Suppressor macrophage (primary cell): ENCODE data around the gene ZSWIM5.
"Not testable (repeated sequence)": the region's sequence is repeated elsewhere in the genome, so short reads cannot be mapped to it uniquely, and the experiment has no call there.

Source experiments
- DNase-seq, 4 experiments: peaks; one replicate each; pipeline ENCODE4 v3.0.0-alpha.2; 2020 to 2022

ZSWIM5 gene

GRCh38 chr1:45084562-45084961 lies 121.8 kb downstream of the ZSWIM5 start:
- DNase-seq: peak in 2 of 4 experiments; percentile 5 to 7

GRCh38 chr1:45079533-45079932 lies 126.9 kb downstream of the ZSWIM5 start:
- DNase-seq: no peak

- not testable (repeated sequence) for DNase-seq
These were observed 129.4 kb downstream of the ZSWIM5 start for GRCh38 chr1:45076959-45077358.

GRCh38 chr1:45071567-45071966 lies 134.8 kb downstream of the ZSWIM5 start:
- no peak for DNase-seq

GRCh38 chr1:45067806-45068205 lies 138.6 kb downstream of the ZSWIM5 start:
- no peak for DNase-seq

- no peak for DNase-seq
These were observed 141.3 kb downstream of the ZSWIM5 start for GRCh38 chr1:45065083-45065482.

- DNase-seq: not testable (repeated sequence)
These were observed 143.9 kb downstream of the ZSWIM5 start for GRCh38 chr1:45062463-45062862.

GRCh38 chr1:45059829-45060228 lies 146.6 kb downstream of the ZSWIM5 start:
- DNase-seq: no peak

- DNase-seq: no peak
These were observed 148.9 kb downstream of the ZSWIM5 start for GRCh38 chr1:45057542-45057941.

- no peak for DNase-seq
These were observed 155.2 kb downstream of the ZSWIM5 start for GRCh38 chr1:45051005-45051772.

- no peak for DNase-seq
These were observed 159.4 kb downstream of the ZSWIM5 start for GRCh38 chr1:45047032-45047431.

- no peak for DNase-seq
These were observed 161.5 kb downstream of the ZSWIM5 start for GRCh38 chr1:45044916-45045315.

- no peak for DNase-seq
These were observed 163.3 kb downstream of the ZSWIM5 start for GRCh38 chr1:45043094-45043493.

- DNase-seq: no peak
These were observed 166.1 kb downstream of the ZSWIM5 start for GRCh38 chr1:45040297-45040696.

- DNase-seq: no peak
These were observed 167.6 kb downstream of the ZSWIM5 start for GRCh38 chr1:45038661-45039364.

GRCh38 chr1:45038240-45038639 lies 168.2 kb downstream of the ZSWIM5 start:
- no peak for DNase-seq

GRCh38 chr1:45037456-45037855 lies 168.9 kb downstream of the ZSWIM5 start:
- peak in 1 of 4 experiments; percentile 9 for DNase-seq

- DNase-seq: no peak
These were observed 170.6 kb downstream of the ZSWIM5 start for GRCh38 chr1:45035631-45036301.

GRCh38 chr1:45033356-45033755 lies 173.0 kb downstream of the ZSWIM5 start:
- DNase-seq: no peak

- DNase-seq: no peak
These were observed 173.6 kb downstream of the ZSWIM5 start for GRCh38 chr1:45032837-45033236.

- DNase-seq: no peak
These were observed 180.0 kb downstream of the ZSWIM5 start for GRCh38 chr1:45026446-45026845.

GRCh38 chr1:45023663-45024062 lies 182.7 kb downstream of the ZSWIM5 start:
- DNase-seq: no peak

GRCh38 chr1:45018599-45019230 lies 187.7 kb downstream of the ZSWIM5 start:
- peak; percentile 58 to 82 (median 70) for DNase-seq
